Measurements from ENCODE around the gene SLC5A2. TPM values are rescaled to one million over a fixed set of nuclear protein-coding genes. Genes with fewer than 3 reads are reported as not detected.
"Not testable (repeated sequence)": the region's sequence is repeated elsewhere in the genome, so short reads cannot be mapped to it uniquely, and the experiment has no call there.

SLC5A2 gene
- polyA plus RNA-seq (2013, experiment 1 of 2), result 0.01 TPM
- polyA plus RNA-seq (2013, experiment 2 of 2), result not detected

DNA sequence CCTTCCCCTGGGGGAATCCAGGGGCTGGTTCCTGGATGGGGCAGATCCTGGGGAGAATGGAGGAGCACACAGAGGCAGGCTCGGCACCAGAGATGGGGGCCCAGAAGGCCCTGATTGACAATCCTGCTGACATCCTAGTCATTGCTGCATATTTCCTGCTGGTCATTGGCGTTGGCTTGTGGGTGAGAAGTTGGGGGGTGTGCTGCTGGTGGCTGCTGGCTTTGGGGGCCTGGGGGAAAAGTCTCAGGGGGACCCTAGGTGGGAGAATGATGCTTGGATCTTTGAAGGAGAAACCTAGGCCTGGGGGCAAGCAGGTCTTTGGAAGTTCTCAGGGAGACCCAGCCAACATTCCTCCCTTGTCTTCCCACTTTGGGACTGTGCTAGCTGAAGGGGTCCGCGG, at the start of gene SLC5A2:
SLC5A2 (plus strand) TSS at position 43 of the 400 bp plus-strand sequence; CDS start at position 57, 14 bp downstream.
- no peak within 1 kb of the TSS for H3K4ac ChIP-seq (ENCODE audit: low read depth, low read length)
- no peak within 1 kb of the TSS for H3K18ac ChIP-seq (ENCODE audit: low read length)
- no peak within 1 kb of the TSS for H4K8ac ChIP-seq (ENCODE audit: low read depth, low read length)
- no peak within 1 kb of the TSS for H3K9ac ChIP-seq (ENCODE audit: low read length)
- H3K23ac ChIP-seq (ENCODE audit: low read length), result no peak within 1 kb of the TSS
- no peak within 1 kb of the TSS for H4K5ac ChIP-seq (ENCODE audit: low read length)
- H2AK5ac ChIP-seq (ENCODE audit: low read length), result no peak within 1 kb of the TSS
- H2BK120ac ChIP-seq (ENCODE audit: low read depth, low read length), result no peak within 1 kb of the TSS
- no peak within 1 kb of the TSS for H3K4me2 ChIP-seq (ENCODE audit: low read length)
- no peaks in the 10 kb centered on the region for H3K79me2 ChIP-seq (ENCODE audit: control insufficient read depth, insufficient read depth, low read length)
- H3K27ac ChIP-seq (ENCODE audit: low read depth, low read length), result no peak within 1 kb of the TSS
- no peak within 1 kb of the TSS for H2BK5ac ChIP-seq (ENCODE audit: low read length)
- no peak within 1 kb of the TSS for H3K56ac ChIP-seq (ENCODE audit: low read length)
- no CpG with 5 or more reads among the region's 4 CpGs for WGBS (ENCODE audit: extremely low coverage, insufficient coverage, low lambda C conversion rate)
- H2BK15ac ChIP-seq (replicated peaks; ENCODE audit: low read depth), result no peak within 1 kb of the TSS
- H3K27me3 ChIP-seq (ENCODE audit: insufficient read depth, low read length, poor library complexity), result peaks cover 10% of the 10 kb centered on the region
- H3K79me1 ChIP-seq (ENCODE audit: low read length), result no peaks in the 10 kb centered on the region
- H3K4me1 ChIP-seq (ENCODE audit: control insufficient read depth, low read depth, low read length), result no peaks in the 10 kb centered on the region
- DNase-seq, result no peak
- no peaks in the 10 kb centered on the region for H3K36me3 ChIP-seq (ENCODE audit: control insufficient read depth, insufficient read depth, low read length)
- no peak within 1 kb of the TSS for H3K4me3 ChIP-seq (ENCODE audit: low read length)

DNA sequence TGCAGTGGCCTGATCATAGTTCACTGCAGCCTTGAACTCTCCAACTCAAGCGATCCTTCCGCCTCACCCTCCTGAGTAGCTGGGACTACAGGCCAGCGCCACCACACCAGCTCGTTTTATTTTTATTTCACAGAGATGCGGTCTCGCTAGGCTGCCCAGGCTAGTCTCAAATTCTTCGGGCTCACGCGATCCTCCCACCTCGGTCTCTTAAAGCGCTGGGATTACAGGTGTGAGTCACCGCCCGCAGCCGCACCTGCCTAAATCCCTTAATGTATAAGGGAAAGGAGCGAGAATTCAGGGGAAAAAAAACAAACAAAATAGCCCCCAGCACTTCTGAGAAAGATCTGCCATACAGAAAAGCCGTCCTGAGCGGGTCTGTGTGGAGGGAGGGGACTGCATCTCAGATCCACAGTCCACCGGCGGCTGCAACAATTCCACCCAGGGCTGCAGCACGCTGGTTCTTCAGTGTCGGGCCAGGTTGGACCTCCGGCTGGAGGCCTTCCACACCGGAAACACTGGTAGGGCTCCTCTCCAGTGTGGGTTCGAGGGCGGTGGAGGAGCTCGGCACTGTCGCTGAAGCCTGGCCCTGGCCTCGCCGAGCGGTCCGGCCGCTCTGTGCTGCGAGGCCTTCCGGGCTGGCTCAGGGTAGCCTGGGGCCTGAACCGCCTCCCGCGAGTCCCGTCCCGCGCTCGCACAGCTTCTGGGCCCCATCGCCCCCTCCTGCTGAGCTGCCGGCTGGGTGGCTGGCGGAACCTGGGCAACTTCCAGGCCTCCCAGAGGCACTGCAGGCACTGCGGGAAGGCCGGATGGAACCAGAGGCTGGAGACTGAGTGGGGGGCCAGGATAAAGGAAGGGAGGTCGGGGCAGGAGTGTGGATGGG, 47.3 kb upstream of the SLC5A2 start:
- Histone ChIP-seq H3K4me1 (ENCODE audit: control insufficient read depth, low read depth, low read length) (no peaks in the 10 kb centered on the region), H3K36me3 (ENCODE audit: control insufficient read depth, insufficient read depth, low read length) (no peaks in the 10 kb centered on the region), H4K5ac (ENCODE audit: low read length) (no peak overlapping the region), H2BK5ac (ENCODE audit: low read length) (no peak overlapping the region), H2BK120ac (ENCODE audit: low read depth, low read length) (no peak overlapping the region), H2BK15ac (replicated peaks; ENCODE audit: low read depth) (no peak overlapping the region), H3K27me3 (ENCODE audit: insufficient read depth, low read length, poor library complexity) (no peaks in the 10 kb centered on the region), H3K9ac (ENCODE audit: low read length) (no peak overlapping the region), H3K27ac (ENCODE audit: low read depth, low read length) (no peak overlapping the region), H2AK5ac (ENCODE audit: low read length) (no peak overlapping the region), H3K79me1 (ENCODE audit: low read length) (no peaks in the 10 kb centered on the region), H3K23ac (ENCODE audit: low read length) (no peak overlapping the region), H3K18ac (ENCODE audit: low read length) (no peak overlapping the region), H3K4ac (ENCODE audit: low read depth, low read length) (no peak overlapping the region), H4K8ac (ENCODE audit: low read depth, low read length) (no peak overlapping the region), H3K4me2 (ENCODE audit: low read length) (no peak overlapping the region), H3K4me3 (ENCODE audit: low read length) (no peak overlapping the region), H3K79me2 (ENCODE audit: control insufficient read depth, insufficient read depth, low read length) (no peaks in the 10 kb centered on the region), H3K56ac (ENCODE audit: low read length) (no peak overlapping the region)
- DNase-seq, result no peak
- WGBS (ENCODE audit: extremely low coverage, insufficient coverage, low lambda C conversion rate), result no CpG with 5 or more reads among the region's 47 CpGs

GRCh38 chr16:31436221-31437045, 46.5 kb upstream of the SLC5A2 start:
- Histone ChIP-seq H3K4me2 (ENCODE audit: low read length) (no peak overlapping the region), H3K4me1 (ENCODE audit: control insufficient read depth, low read depth, low read length) (no peaks in the 10 kb centered on the region), H2BK5ac (ENCODE audit: low read length) (no peak overlapping the region), H3K18ac (ENCODE audit: low read length) (no peak overlapping the region), H4K8ac (ENCODE audit: low read depth, low read length) (no peak overlapping the region), H3K56ac (ENCODE audit: low read length) (no peak overlapping the region), H2BK120ac (ENCODE audit: low read depth, low read length) (no peak overlapping the region), H3K36me3 (ENCODE audit: control insufficient read depth, insufficient read depth, low read length) (no peaks in the 10 kb centered on the region), H3K4me3 (ENCODE audit: low read length) (no peak overlapping the region), H2AK5ac (ENCODE audit: low read length) (no peak overlapping the region), H2BK15ac (replicated peaks; ENCODE audit: low read depth) (no peak overlapping the region), H3K79me1 (ENCODE audit: low read length) (no peaks in the 10 kb centered on the region), H3K9ac (ENCODE audit: low read length) (no peak overlapping the region), H3K27ac (ENCODE audit: low read depth, low read length) (no peak overlapping the region), H4K5ac (ENCODE audit: low read length) (no peak overlapping the region), H3K23ac (ENCODE audit: low read length) (no peak overlapping the region), H3K27me3 (ENCODE audit: insufficient read depth, low read length, poor library complexity) (no peaks in the 10 kb centered on the region), H3K4ac (ENCODE audit: low read depth, low read length) (no peak overlapping the region), H3K79me2 (ENCODE audit: control insufficient read depth, insufficient read depth, low read length) (no peaks in the 10 kb centered on the region)
- DNase-seq, result no peak
- WGBS (ENCODE audit: extremely low coverage, insufficient coverage, low lambda C conversion rate), result no CpG with 5 or more reads among the region's 44 CpGs

GRCh38 chr16:31438414-31438813, 44.5 kb upstream of the SLC5A2 start:
- Histone ChIP-seq H2BK120ac (ENCODE audit: low read depth, low read length) (no peak overlapping the region), H4K8ac (ENCODE audit: low read depth, low read length) (no peak overlapping the region), H3K18ac (ENCODE audit: low read length) (no peak overlapping the region), H3K27me3 (ENCODE audit: insufficient read depth, low read length, poor library complexity) (no peaks in the 10 kb centered on the region), H3K4me1 (ENCODE audit: control insufficient read depth, low read depth, low read length) (no peaks in the 10 kb centered on the region), H3K4me3 (ENCODE audit: low read length) (no peak overlapping the region), H4K5ac (ENCODE audit: low read length) (no peak overlapping the region), H3K23ac (ENCODE audit: low read length) (no peak overlapping the region), H2BK5ac (ENCODE audit: low read length) (no peak overlapping the region), H3K4me2 (ENCODE audit: low read length) (no peak overlapping the region), H3K36me3 (ENCODE audit: control insufficient read depth, insufficient read depth, low read length) (no peaks in the 10 kb centered on the region), H3K9ac (ENCODE audit: low read length) (no peak overlapping the region), H3K56ac (ENCODE audit: low read length) (no peak overlapping the region), H3K4ac (ENCODE audit: low read depth, low read length) (no peak overlapping the region), H2BK15ac (replicated peaks; ENCODE audit: low read depth) (no peak overlapping the region), H3K27ac (ENCODE audit: low read depth, low read length) (no peak overlapping the region), H2AK5ac (ENCODE audit: low read length) (no peak overlapping the region), H3K79me2 (ENCODE audit: control insufficient read depth, insufficient read depth, low read length) (no peaks in the 10 kb centered on the region), H3K79me1 (ENCODE audit: low read length) (no peaks in the 10 kb centered on the region)
- WGBS (ENCODE audit: extremely low coverage, insufficient coverage, low lambda C conversion rate), result no CpG with 5 or more reads among the region's 2 CpGs
- DNase-seq, result peak; percentile 51

DNA sequence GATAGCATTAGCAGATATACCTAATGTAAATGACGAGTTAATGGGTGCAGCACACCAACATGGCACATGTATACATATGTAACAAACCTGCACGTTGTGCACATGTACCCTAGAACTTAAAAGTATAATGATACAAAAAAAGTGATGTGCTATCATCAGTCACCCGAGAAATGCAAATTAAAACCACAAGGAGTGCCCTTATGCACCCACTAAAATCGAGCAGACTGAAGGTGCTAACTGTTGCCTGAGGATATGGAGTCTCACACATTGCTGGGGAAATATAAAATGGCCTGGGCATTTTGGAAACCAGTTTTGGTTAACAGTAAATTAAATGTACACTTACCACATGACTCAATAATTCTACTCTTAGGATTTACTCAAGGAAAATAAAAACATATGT, 43.9 kb upstream of the SLC5A2 start:
- H3K9ac ChIP-seq (ENCODE audit: low read length); H4K5ac ChIP-seq (ENCODE audit: low read length); H3K79me2 ChIP-seq (ENCODE audit: control insufficient read depth, insufficient read depth, low read length); H3K56ac ChIP-seq (ENCODE audit: low read length); H2BK5ac ChIP-seq (ENCODE audit: low read length); H3K36me3 ChIP-seq (ENCODE audit: control insufficient read depth, insufficient read depth, low read length); H3K4ac ChIP-seq (ENCODE audit: low read depth, low read length); H3K4me3 ChIP-seq (ENCODE audit: low read length); H3K79me1 ChIP-seq (ENCODE audit: low read length); H3K23ac ChIP-seq (ENCODE audit: low read length); H3K4me1 ChIP-seq (ENCODE audit: control insufficient read depth, low read depth, low read length); H4K8ac ChIP-seq (ENCODE audit: low read depth, low read length); H2BK15ac ChIP-seq (replicated peaks; ENCODE audit: low read depth); H2AK5ac ChIP-seq (ENCODE audit: low read length); H3K4me2 ChIP-seq (ENCODE audit: low read length); H3K27me3 ChIP-seq (ENCODE audit: insufficient read depth, low read length, poor library complexity); H2BK120ac ChIP-seq (ENCODE audit: low read depth, low read length); DNase-seq; H3K27ac ChIP-seq (ENCODE audit: low read depth, low read length); H3K18ac ChIP-seq (ENCODE audit: low read length): not testable (repeated sequence)
- no CpG with 5 or more reads among the region's 4 CpGs for WGBS (ENCODE audit: extremely low coverage, insufficient coverage, low lambda C conversion rate)
